ENCODE results near the gene N4BP3.

DNA sequence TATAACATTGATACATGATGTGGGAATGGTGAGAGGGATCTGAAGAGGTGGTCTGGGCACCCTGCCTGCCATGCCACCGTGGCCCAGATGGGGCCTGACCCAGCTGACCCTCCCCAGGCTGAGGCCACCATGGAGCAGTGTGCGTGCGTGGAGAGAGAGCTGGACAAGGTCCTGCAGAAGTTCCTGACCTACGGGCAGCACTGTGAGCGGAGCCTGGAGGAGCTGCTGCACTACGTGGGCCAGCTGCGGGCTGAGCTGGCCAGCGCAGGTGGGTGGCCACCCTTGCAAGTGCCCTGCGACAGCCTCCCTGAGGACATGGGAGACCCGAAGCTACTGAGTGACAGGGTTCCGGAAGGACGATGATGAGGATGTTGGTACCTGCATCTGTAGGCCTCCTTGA, 24.7 kb downstream of the N4BP3 start:
- TF ChIP-seq, protein P1, sequence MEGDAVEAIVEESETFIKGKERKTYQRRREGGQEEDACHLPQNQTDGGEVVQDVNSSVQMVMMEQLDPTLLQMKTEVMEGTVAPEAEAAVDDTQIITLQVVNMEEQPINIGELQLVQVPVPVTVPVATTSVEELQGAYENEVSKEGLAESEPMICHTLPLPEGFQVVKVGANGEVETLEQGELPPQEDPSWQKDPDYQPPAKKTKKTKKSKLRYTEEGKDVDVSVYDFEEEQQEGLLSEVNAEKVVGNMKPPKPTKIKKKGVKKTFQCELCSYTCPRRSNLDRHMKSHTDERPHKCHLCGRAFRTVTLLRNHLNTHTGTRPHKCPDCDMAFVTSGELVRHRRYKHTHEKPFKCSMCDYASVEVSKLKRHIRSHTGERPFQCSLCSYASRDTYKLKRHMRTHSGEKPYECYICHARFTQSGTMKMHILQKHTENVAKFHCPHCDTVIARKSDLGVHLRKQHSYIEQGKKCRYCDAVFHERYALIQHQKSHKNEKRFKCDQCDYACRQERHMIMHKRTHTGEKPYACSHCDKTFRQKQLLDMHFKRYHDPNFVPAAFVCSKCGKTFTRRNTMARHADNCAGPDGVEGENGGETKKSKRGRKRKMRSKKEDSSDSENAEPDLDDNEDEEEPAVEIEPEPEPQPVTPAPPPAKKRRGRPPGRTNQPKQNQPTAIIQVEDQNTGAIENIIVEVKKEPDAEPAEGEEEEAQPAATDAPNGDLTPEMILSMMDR (conservative IDR thresholded peaks at IDR 0.05; ENCODE audit: low read depth, low read length): no peak
- no peak for TF ChIP-seq POLR2A (IDR thresholded peaks at IDR 0.05; ENCODE audit: low read depth, low read length)
- no peak for TF ChIP-seq CHD1 (IDR thresholded peaks at IDR 0.05; ENCODE audit: low read depth, low read length)
- TF ChIP-seq, protein P2, sequence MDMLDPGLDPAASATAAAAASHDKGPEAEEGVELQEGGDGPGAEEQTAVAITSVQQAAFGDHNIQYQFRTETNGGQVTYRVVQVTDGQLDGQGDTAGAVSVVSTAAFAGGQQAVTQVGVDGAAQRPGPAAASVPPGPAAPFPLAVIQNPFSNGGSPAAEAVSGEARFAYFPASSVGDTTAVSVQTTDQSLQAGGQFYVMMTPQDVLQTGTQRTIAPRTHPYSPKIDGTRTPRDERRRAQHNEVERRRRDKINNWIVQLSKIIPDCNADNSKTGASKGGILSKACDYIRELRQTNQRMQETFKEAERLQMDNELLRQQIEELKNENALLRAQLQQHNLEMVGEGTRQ (IDR thresholded peaks at IDR 0.05; ENCODE audit: low read depth, low read length): no peak
- no peak for TF ChIP-seq MXI1 (IDR thresholded peaks at IDR 0.05; ENCODE audit: borderline replicate concordance, low read depth, low read length)
- TF ChIP-seq BHLHE40 (IDR thresholded peaks at IDR 0.05; ENCODE audit: low read depth, low read length): no peak
- TF ChIP-seq RFX5 (IDR thresholded peaks at IDR 0.05; ENCODE audit: low read depth, low read length): no peak
- TF ChIP-seq CEBPB (IDR thresholded peaks at IDR 0.05; ENCODE audit: low read depth, low read length): no peak
- no peak for TF ChIP-seq MAFK (IDR thresholded peaks at IDR 0.05; ENCODE audit: low read depth, low read length)
- TF ChIP-seq SMC3 (IDR thresholded peaks at IDR 0.05; ENCODE audit: low read depth, low read length): no peak
- no peak for TF ChIP-seq FOS (IDR thresholded peaks at IDR 0.05; ENCODE audit: low read depth, low read length)
- TF ChIP-seq NFE2L2 (IDR thresholded peaks at IDR 0.05; ENCODE audit: low read depth, low read length): no peak
- TF ChIP-seq, protein P3, sequence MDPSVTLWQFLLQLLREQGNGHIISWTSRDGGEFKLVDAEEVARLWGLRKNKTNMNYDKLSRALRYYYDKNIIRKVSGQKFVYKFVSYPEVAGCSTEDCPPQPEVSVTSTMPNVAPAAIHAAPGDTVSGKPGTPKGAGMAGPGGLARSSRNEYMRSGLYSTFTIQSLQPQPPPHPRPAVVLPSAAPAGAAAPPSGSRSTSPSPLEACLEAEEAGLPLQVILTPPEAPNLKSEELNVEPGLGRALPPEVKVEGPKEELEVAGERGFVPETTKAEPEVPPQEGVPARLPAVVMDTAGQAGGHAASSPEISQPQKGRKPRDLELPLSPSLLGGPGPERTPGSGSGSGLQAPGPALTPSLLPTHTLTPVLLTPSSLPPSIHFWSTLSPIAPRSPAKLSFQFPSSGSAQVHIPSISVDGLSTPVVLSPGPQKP (IDR thresholded peaks at IDR 0.05; ENCODE audit: borderline replicate concordance, low read depth, low read length): no peak
- TF ChIP-seq MAZ (IDR thresholded peaks at IDR 0.05; ENCODE audit: borderline replicate concordance, low read depth, low read length): no peak

Measured in IMR-90 (cell line).